GM23338 (cell line): ENCODE measurements around the gene DIS3L. TPM values are rescaled to one million over a fixed set of nuclear protein-coding genes. Genes with fewer than 3 reads are reported as not detected.
A peak's percentile ranks its signal among the peaks of the same experiment; 100 is the strongest.
"Not testable (repeated sequence)": the region's sequence is repeated elsewhere in the genome, so short reads cannot be mapped to it uniquely, and the experiment has no call there.

Source experiments
- ATAC-seq: fragments of 200-7000 bp; cut with Tn5 transposase; 3 replicates; pipeline ENCODE4 v1.9.1; 2020
- DNase-seq: peaks from one replicate; pipeline ENCODE4 v3.0.0-alpha.2; 2015; ENCODE audit warnings: low spot score
- H2AFZ ChIP-seq: fragments of 200-600 bp; sonication (generic); 2 replicates; pipeline ENCODE4 v1.8.0; 2016; ENCODE audit warnings: antibody characterized with exemption, mild to moderate bottlenecking, moderate library complexity
- H3F3A ChIP-seq: fragments of 200-600 bp; sonication (generic); replicated peaks from 2 replicates; pipeline ENCODE4 v1.8.0; 2017; ENCODE audit warnings: antibody characterized with exemption, mixed run types, low read depth
- H3K27ac ChIP-seq: fragments of 200-600 bp; sonication (generic); 2 replicates; pipeline ENCODE4 v1.6.1; 2016; ENCODE audit warnings: low read depth
- H3K27me3 ChIP-seq: fragments of 200-600 bp; sonication (generic); 2 replicates; pipeline ENCODE4 v1.8.0; 2016; ENCODE audit warnings: mild to moderate bottlenecking, mixed run types, moderate library complexity; ENCODE audit not compliant: insufficient read depth
- H3K36me3 ChIP-seq: fragments of 200-600 bp; sonication (generic); 2 replicates; pipeline ENCODE4 v1.8.0; 2016; ENCODE audit warnings: mild to moderate bottlenecking; ENCODE audit not compliant: insufficient read depth
- H3K4me1 ChIP-seq: fragments of 200-600 bp; sonication (generic); 2 replicates; pipeline ENCODE4 v1.8.0; 2016; ENCODE audit warnings: mild to moderate bottlenecking, moderate library complexity; ENCODE audit not compliant: insufficient read depth
- H3K4me2 ChIP-seq: fragments of 200-600 bp; sonication (generic); 2 replicates; pipeline ENCODE4 v1.7.1; 2017; ENCODE audit warnings: mixed run types
- H3K4me3 ChIP-seq: fragments of 200-600 bp; sonication (generic); 2 replicates; pipeline ENCODE4 v1.6.1; 2016; ENCODE audit warnings: mixed run types
- H3K79me2 ChIP-seq: fragments of 200-600 bp; sonication (generic); replicated peaks from 2 replicates; pipeline ENCODE4 v1.8.0; 2017; ENCODE audit warnings: mild to moderate bottlenecking; ENCODE audit not compliant: insufficient read depth
- H3K9me2 ChIP-seq: fragments of 200-600 bp; sonication (generic); 2 replicates; pipeline ENCODE4 v1.8.0; 2017; ENCODE audit not compliant: insufficient read depth
- H4K20me1 ChIP-seq: fragments of 200-600 bp; sonication (generic); replicated peaks from 2 replicates; pipeline ENCODE4 v1.8.0; 2017; ENCODE audit warnings: mild to moderate bottlenecking; ENCODE audit not compliant: insufficient read depth
- H3K27ac Mint-ChIP-seq: 2 replicates; pipeline ENCODE4 v1.8.0; 2020; ENCODE audit warnings: inconsistent platforms, mild to moderate bottlenecking, moderate library complexity, mixed read lengths
- H3K27me3 Mint-ChIP-seq: 3 replicates; pipeline ENCODE4 v1.8.0; 2022; ENCODE audit warnings: low read depth, mild to moderate bottlenecking, moderate library complexity, mixed read lengths, inconsistent platforms; ENCODE audit not compliant: insufficient read depth, poor library complexity
- H3K36me3 Mint-ChIP-seq: 3 replicates; pipeline ENCODE4 v1.8.0; 2021; ENCODE audit warnings: low read depth, mild to moderate bottlenecking, inconsistent platforms, moderate library complexity, mixed read lengths
- H3K4me1 Mint-ChIP-seq: 3 replicates; pipeline ENCODE4 v1.8.0; 2020; ENCODE audit warnings: mild to moderate bottlenecking, inconsistent platforms, mixed read lengths
- H3K4me3 Mint-ChIP-seq: 3 replicates; pipeline ENCODE4 v1.8.0; 2021; ENCODE audit warnings: moderate library complexity, mild to moderate bottlenecking, inconsistent platforms, mixed read lengths
- H3K9me3 Mint-ChIP-seq: 3 replicates; pipeline ENCODE4 v1.8.0; 2020; ENCODE audit warnings: moderate library complexity, mild to moderate bottlenecking, inconsistent platforms, mixed read lengths
- EZH2 ChIP-seq: fragments of 200-600 bp; sonication (generic); IDR thresholded peaks from one replicate; pipeline ENCODE4 v1.8.0; 2017; ENCODE audit warnings: antibody characterized with exemption, mild to moderate bottlenecking, low read depth; ENCODE audit not compliant: unreplicated experiment
- EZH2phosphoT487 ChIP-seq: fragments of 200-600 bp; sonication (generic); IDR thresholded peaks from one replicate; pipeline ENCODE4 v1.8.1; 2018; ENCODE audit warnings: antibody characterized with exemption; ENCODE audit not compliant: unreplicated experiment
- NANOG ChIP-seq: IDR thresholded peaks from 2 replicates; pipeline ENCODE4 v1.6.1; 2016; ENCODE audit warnings: antibody characterized with exemption, borderline replicate concordance
- REST ChIP-seq: IDR thresholded peaks from one replicate; pipeline ENCODE4 v1.6.1; 2018; ENCODE audit warnings: antibody characterized with exemption; ENCODE audit not compliant: unreplicated experiment
- ZNF114 ChIP-seq: fragments of 250-450 bp; sonication (Bioruptor Pico); IDR thresholded peaks from 2 replicates; pipeline ENCODE4 v1.5.0; 2020; ENCODE audit warnings: mild to moderate bottlenecking, moderate library complexity
- ZNF331 ChIP-seq: fragments of 250-450 bp; sonication (Bioruptor Pico); IDR thresholded peaks from 2 replicates; pipeline ENCODE4 v1.5.0; 2020; ENCODE audit warnings: low read depth, mild to moderate bottlenecking, moderate library complexity
- polyA plus RNA-seq: library from polyadenylated mRNA; unstranded; fragments of >200 nt; fragmentation: Nextera tagmentation; extraction: Ambion mirVana; gene quantifications from 2 replicates; pipeline ENCODE4 v1.2.1, GENCODE V29; 2016
- total RNA-seq: library from RNA; depleted of rRNA; stranded (reverse); fragments of >200 nt; shearing (Covaris generic); gene quantifications from 2 replicates; pipeline ENCODE4 v1.2.3, GENCODE V29; 2014

Gene DIS3L
- total and polyA plus RNA-seq, 2 experiments from 2014 or later, result 8.9 to 21.8 TPM

DNA sequence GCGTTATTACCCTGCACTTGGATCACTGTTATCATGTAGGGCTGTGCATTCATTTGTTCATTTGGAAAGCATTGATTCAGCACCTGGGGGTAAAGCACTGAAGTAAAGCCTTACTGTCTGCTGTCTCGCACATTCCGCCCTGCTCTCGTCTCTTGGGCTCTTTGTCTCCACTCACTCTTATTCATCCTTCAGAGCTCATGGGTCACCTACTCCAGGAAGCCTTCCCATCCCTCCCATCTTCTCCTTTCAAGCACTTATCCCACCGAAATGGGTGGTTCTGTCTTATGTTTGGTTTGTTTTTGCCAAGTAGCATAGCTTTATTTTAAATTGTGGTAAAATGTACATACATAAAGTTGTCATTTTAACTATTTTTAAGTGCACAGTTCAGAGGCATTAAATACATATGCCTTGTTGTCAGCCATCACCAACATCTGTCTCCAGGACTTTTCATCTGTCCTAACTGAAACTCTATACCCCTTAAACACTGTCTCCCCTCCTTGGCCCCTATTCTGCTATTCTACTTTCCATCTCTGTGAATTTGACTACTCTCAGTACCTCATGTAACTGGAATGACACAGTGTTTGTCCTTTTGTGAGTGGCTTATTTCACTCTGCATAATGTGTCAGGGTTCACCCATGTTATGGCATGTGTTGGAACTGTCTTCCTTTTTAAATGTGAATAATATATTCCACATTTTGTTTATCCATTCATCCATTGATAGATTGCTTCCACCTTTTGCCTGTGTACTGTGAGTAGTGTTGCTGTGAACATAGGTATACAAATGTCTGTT is 9.3 kb downstream of the DIS3L start (continued):
- TF ChIP-seq EZH2phosphoT487 (no peak), REST (no peak), NANOG (no peak), ZNF331 (CRISPR knock-in tag) (no peak), ZNF114 (no peak)

DNA sequence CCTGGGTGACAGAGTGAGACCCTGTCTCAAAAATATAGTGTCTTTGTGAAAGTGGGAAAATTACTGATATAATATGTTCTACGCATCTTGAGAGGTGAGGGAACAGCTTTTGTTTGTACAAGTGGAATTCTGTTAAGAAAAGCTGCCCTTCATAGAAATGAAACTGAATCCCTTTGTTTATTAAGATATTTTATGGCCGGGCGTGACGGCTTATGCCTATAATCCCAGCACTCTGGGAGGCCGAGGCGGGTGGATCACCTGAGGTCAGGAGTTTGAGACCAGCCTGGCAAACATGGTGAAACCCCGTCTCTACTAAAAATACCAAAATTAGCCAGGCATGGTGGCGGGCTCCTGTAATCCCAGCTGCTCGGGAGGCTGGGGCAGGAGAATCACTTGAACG is 11.1 kb downstream of the DIS3L start:
- not testable (repeated sequence) for H3K4me3 Mint-ChIP-seq, H3K36me3 Mint-ChIP-seq, H3K9me3 Mint-ChIP-seq, H3K79me2 ChIP-seq, DNase-seq, H3K9me2 ChIP-seq, H3K36me3 ChIP-seq, H2AFZ ChIP-seq, H3K27me3 Mint-ChIP-seq, H3K4me1 ChIP-seq, H3K4me2 ChIP-seq, H3K27ac ChIP-seq, H3K27ac Mint-ChIP-seq, H3F3A ChIP-seq, H4K20me1 ChIP-seq, ATAC-seq, H3K4me3 ChIP-seq, H3K27me3 ChIP-seq
- H3K4me1 Mint-ChIP-seq, result peaks cover 13% of the 10 kb centered on the region

DNA sequence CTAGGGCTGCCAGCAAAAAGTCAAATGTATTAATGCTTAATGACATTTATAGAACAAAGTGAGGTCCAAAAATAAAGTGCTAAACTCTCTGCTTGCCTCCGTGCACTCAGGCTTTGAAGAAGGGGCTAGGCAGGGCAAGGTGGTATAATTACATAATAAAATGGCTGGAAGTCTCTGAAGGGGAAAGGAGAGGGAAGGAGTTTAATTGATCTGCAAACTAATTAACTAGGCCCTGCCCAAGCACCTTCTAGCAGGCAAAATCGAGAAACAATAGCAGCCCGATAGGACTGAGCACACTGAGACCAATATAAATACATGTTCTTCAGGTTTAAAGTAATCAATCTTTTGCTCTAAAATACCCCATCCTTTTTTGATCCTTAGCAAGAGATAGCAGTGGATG is 13.0 kb downstream of the DIS3L start:
- H3K4me3 ChIP-seq, result no peak overlapping the region
- no peaks in the 10 kb centered on the region for H3K36me3 ChIP-seq
- Mint-ChIP-seq H3K27me3 (no peaks in the 10 kb centered on the region), H3K4me3 (no peak overlapping the region), H3K27ac (peak overlapping the region; percentile 36; the same call in 1 of the 2 replicates), H3K36me3 (peaks cover 12% of the 10 kb centered on the region), H3K4me1 (peaks cover 13% of the 10 kb centered on the region), H3K9me3 (no peaks in the 10 kb centered on the region)
- H3K27ac ChIP-seq, result peak overlapping the region; percentile 11
- H3K4me1 ChIP-seq, result 0 out of 2 replicates have a peak, but pooled peaks cover 5% of the 10 kb centered on the region
- no peaks in the 10 kb centered on the region for H3K27me3 ChIP-seq
- H3F3A ChIP-seq, result no peaks in the 10 kb centered on the region
- no peak for DNase-seq
- no peaks in the 10 kb centered on the region for H4K20me1 ChIP-seq
- TF ChIP-seq EZH2 (no peak), REST (no peak), ZNF114 (no peak)
- no peaks in the 10 kb centered on the region for H3K79me2 ChIP-seq
- no peak for ATAC-seq
- H3K9me2 ChIP-seq, result no peaks in the 10 kb centered on the region
- no peak overlapping the region for H2AFZ ChIP-seq
- no peak overlapping the region for H3K4me2 ChIP-seq
